GM12891 (cell line): ENCODE measurements around the gene BOLA2. TPM values are rescaled to one million over a fixed set of nuclear protein-coding genes. Genes with fewer than 3 reads are reported as not detected.
"Not testable (repeated sequence)": the region's sequence is repeated elsewhere in the genome, so short reads cannot be mapped to it uniquely, and the experiment has no call there.

Source experiments
- DNase-seq: peaks from one replicate; pipeline ENCODE4 v3.0.0; 2011; ENCODE audit warnings: low spot score; ENCODE audit not compliant: insufficient read length
- FAIRE-seq: peaks from 2 replicates; lab custom pipeline; 2011; peaks lifted over from hg19 to GRCh38; lab: Jason Lieb, UNC
- polyA plus RNA-seq: library from polyadenylated mRNA; unstranded; fragments of >200 nt; gene quantifications from one replicate; pipeline ENCODE4 v1.2.1, GENCODE V29; 2012; ENCODE audit warnings: low read depth, missing spikeins, inconsistent platforms; ENCODE audit not compliant: missing spikeins

Gene BOLA2
- 28.7 TPM for polyA plus RNA-seq

GRCh38 chr16:29454269-29454668, at the start of gene BOLA2, which contains the start of gene SLX1B:
Gene BOLA2 (minus strand): TSS chr16:29454351. CDS start chr16:29454253, 98 bp downstream.
Gene SLX1B (plus strand): TSS chr16:29454533.
- DNase-seq: not testable (repeated sequence)
- peak; percentile 100 for FAIRE-seq

- DNase-seq, FAIRE-seq: not testable (repeated sequence)
Measured at GRCh38 chr16:29482276-29482675, 28.1 kb upstream of the BOLA2 start.

GRCh38 chr16:29472065-29472464, 17.9 kb upstream of the BOLA2 start:
- not testable (repeated sequence) for DNase-seq, FAIRE-seq

GRCh38 chr16:29469660-29470059, 15.5 kb upstream of the BOLA2 start:
- DNase-seq, FAIRE-seq: not testable (repeated sequence)

GRCh38 chr16:29467654-29468366, 13.7 kb upstream of the BOLA2 start:
- not testable (repeated sequence) for DNase-seq, FAIRE-seq

- DNase-seq, FAIRE-seq: not testable (repeated sequence)
Measured at GRCh38 chr16:29466904-29467303, 12.8 kb upstream of the BOLA2 start.

- not testable (repeated sequence) for FAIRE-seq, DNase-seq
Measured at GRCh38 chr16:29465985-29466824, 12.1 kb upstream of the BOLA2 start.

GRCh38 chr16:29460647-29461030, 6.5 kb upstream of the BOLA2 start:
- not testable (repeated sequence) for DNase-seq, FAIRE-seq

GRCh38 chr16:29459706-29460646, 5.8 kb upstream of the BOLA2 start, which contains the start of gene SULT1A4:
Gene SULT1A4 (plus strand): TSS chr16:29459913. CDS start chr16:29461386, 1,473 bp downstream.
- FAIRE-seq, DNase-seq: not testable (repeated sequence)

- DNase-seq, FAIRE-seq: not testable (repeated sequence)
Measured at GRCh38 chr16:29457660-29458059, 3.5 kb upstream of the BOLA2 start.

- DNase-seq: not testable (repeated sequence)
- FAIRE-seq: peak; percentile 86
Measured at GRCh38 chr16:29454828-29455227, 677 bp upstream of the BOLA2 start.

GRCh38 chr16:29453754-29454153, 397 bp downstream of the BOLA2 start:
- DNase-seq, FAIRE-seq: not testable (repeated sequence)

- not testable (repeated sequence) for DNase-seq, FAIRE-seq
Measured at GRCh38 chr16:29425390-29425789, 28.8 kb downstream of the BOLA2 start.

- not testable (repeated sequence) for FAIRE-seq, DNase-seq
Measured at GRCh38 chr16:29423587-29423986, 30.6 kb downstream of the BOLA2 start.

- DNase-seq, FAIRE-seq: not testable (repeated sequence)
Measured at GRCh38 chr16:29405249-29405648, 48.9 kb downstream of the BOLA2 start.
